ENCODE data around the gene FAM25G. TPM values are rescaled to one million over a fixed set of nuclear protein-coding genes. Genes with fewer than 3 reads are reported as not detected.

Gene FAM25G
- total and polyA plus RNA-seq, 9 donors: not detected

GRCh38 chr10:47438857-47439474 is 52.5 kb downstream of the FAM25G start:
- H3K4me1 ChIP-seq (ENCODE audit: insufficient read depth): no peaks in the 10 kb centered on the region
- H3K9me3 ChIP-seq: no peaks in the 10 kb centered on the region
- no peak overlapping the region for H3K4me3 ChIP-seq
- no peak for TF ChIP-seq EP300 (IDR thresholded peaks at IDR 0.05)
- no peak for TF ChIP-seq POLR2A (IDR thresholded peaks at IDR 0.05)
- no peaks in the 10 kb centered on the region for H3K36me3 ChIP-seq
- 35 to 52% (median 41%) methylated on average over 6 of the region's 6 CpGs for WGBS, 3 donors
- H3K27me3 ChIP-seq: no peaks in the 10 kb centered on the region
- peak in 1 of 5 donors; percentile 3 for DNase-seq
- intact Hi-C loops (cut with DNase I): loop anchor here in 1 of 4 donors (1.0 kb wide), 1 partner anchor 19 kb away; no protein-coding TSS in a partner anchor
- H3K27ac ChIP-seq: no peak overlapping the region

Small RNA genes lying within 50 kb of the gene (small RNA-seq; reads per million reads assigned to genes)
- not detected for gene AL591684.3
- gene RNA5SP312: not detected

Other genes with a start within 250 kb of the FAM25G start
- gene GDF10, start 191.5 kb downstream of the FAM25G start, total RNA-seq: under 1 TPM in 4 of 7 donors, not detected in 3; 0.40 to 0.80 (median 0.53) TPM
- gene GDF10, start 191.5 kb downstream of the FAM25G start, polyA plus RNA-seq: 1 to 10 TPM in 1 of 2 donors, under 1 TPM in 1; 0.12 to 1.2 TPM
- gene GDF2, start 169.2 kb downstream of the FAM25G start, total RNA-seq: not detected
- not detected for gene GDF2, start 169.2 kb downstream of the FAM25G start, polyA plus RNA-seq
- gene RBP3, start 143.3 kb downstream of the FAM25G start, total RNA-seq: not detected
- not detected for gene RBP3, start 143.3 kb downstream of the FAM25G start, polyA plus RNA-seq
- under 1 TPM; 0.15 to 0.57 (median 0.20) TPM for gene ZNF488, start 107.4 kb downstream of the FAM25G start, total RNA-seq
- under 1 TPM; 0.34 to 0.42 TPM for gene ZNF488, start 107.4 kb downstream of the FAM25G start, polyA plus RNA-seq
- gene ANXA8, start 7.6 kb downstream of the FAM25G start, total RNA-seq: 10 to 100 TPM in 1 of 7 donors, 1 to 10 TPM in 4, under 1 TPM in 2; 0.63 to 20.2 (median 1.6) TPM
- gene ANXA8, start 7.6 kb downstream of the FAM25G start, polyA plus RNA-seq: 1 to 10 TPM; 1.2 to 3.0 TPM
- 10 to 100 TPM in 2 of 7 donors, 1 to 10 TPM in 5; 1.3 to 11.3 (median 9.3) TPM for gene AGAP9, start 31.9 kb upstream of the FAM25G start, total RNA-seq
- 1 to 10 TPM; 5.0 to 6.9 TPM for gene AGAP9, start 31.9 kb upstream of the FAM25G start, polyA plus RNA-seq